H1 (cell line): ENCODE results near the gene ADD1.
"Not testable (repeated sequence)": the region's sequence is repeated elsewhere in the genome, so short reads cannot be mapped to it uniquely, and the experiment has no call there.

ENCODE experiments used
- CEBPB ChIP-seq: IDR thresholded peaks from 2 replicates; pipeline ENCODE4 v1.6.1; 2012; ENCODE audit warnings: low read depth, low read length
- GTF2F1 ChIP-seq: IDR thresholded peaks from 2 replicates; pipeline ENCODE4 v1.6.1; 2012; ENCODE audit warnings: low read depth, low read length, improper control_type of control experiment, borderline replicate concordance
- POLR2A ChIP-seq, 2 experiments: IDR thresholded peaks; 1 replicate in 1 of 2; 2 replicates in 1 of 2; pipeline ENCODE4 v1.6.1; 2011; ENCODE audit warnings: low read depth in 2 of 2, low read length in 2 of 2, mild to moderate bottlenecking in 2 of 2; ENCODE audit errors: control extremely low read depth in 1 of 2
- SIX5 ChIP-seq: IDR thresholded peaks from 2 replicates; pipeline ENCODE4 v1.6.1; 2011; ENCODE audit warnings: mild to moderate bottlenecking, low read depth, low read length
- SP4 ChIP-seq: IDR thresholded peaks from 2 replicates; pipeline ENCODE4 v1.6.1; 2012; ENCODE audit warnings: low read length, inconsistent platforms
- TF ChIP-seq, protein P1 (sequence below): IDR thresholded peaks from 2 replicates; pipeline ENCODE4 v1.6.1; 2012; ENCODE audit warnings: inconsistent platforms

DNA sequence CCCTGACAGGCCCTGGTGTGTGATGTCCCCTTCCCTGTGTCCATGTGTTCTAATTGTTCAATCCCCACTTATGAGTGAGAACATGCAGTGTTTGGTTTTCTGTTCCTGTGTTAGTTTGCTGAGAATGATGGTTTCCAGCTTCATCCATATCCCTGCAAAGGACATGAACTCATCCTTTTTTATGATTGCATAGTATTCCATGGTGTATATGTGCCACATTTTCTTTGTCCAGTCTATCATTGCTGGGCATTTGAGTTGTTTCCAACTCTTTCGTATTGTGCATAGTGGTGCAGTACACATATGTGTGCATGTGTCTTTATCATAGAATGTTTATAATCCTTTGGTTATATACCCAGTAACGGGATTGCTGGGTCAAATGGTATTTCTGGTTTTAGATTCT lies 73.1 kb downstream of the ADD1 start:
- TF ChIP-seq, protein P1, sequence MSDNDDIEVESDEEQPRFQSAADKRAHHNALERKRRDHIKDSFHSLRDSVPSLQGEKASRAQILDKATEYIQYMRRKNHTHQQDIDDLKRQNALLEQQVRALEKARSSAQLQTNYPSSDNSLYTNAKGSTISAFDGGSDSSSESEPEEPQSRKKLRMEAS = not testable (repeated sequence)
- TF ChIP-seq POLR2A (IDR thresholded peaks at IDR 0.05; ENCODE audit: control extremely low read depth in 1 of 2, low read depth in 2 of 2, low read length in 2 of 2); CEBPB; GTF2F1; SP4; SIX5: not testable (repeated sequence)
